ENCODE results near the gene MAP4K4. TPM values are rescaled to one million over a fixed set of nuclear protein-coding genes. Genes with fewer than 3 reads are reported as not detected.
A peak's percentile ranks its signal among the peaks of the same experiment; 100 is the strongest.

The MAP4K4 gene
- polyA plus RNA-seq, 3 donors = 5.3 to 66.9 (median 8.7) TPM

GRCh38 chr2:101852824-101853223 is 155.3 kb downstream of the MAP4K4 start:
- H3K9me3 ChIP-seq (replicated peaks in 1 of 2; ENCODE audit: control insufficient read depth in 1 of 2, insufficient read depth in 1 of 2, low read length in 2 of 2) = no peaks in the 10 kb centered on the region
- H3K36me3 ChIP-seq (replicated peaks in 1 of 2; ENCODE audit: control insufficient read depth in 1 of 2, insufficient read depth in 2 of 2, low read length in 2 of 2) = peaks cover 78 to 99% of the 10 kb centered on the region in 2 donors
- no peak for TF ChIP-seq CTCF (IDR thresholded peaks at IDR 0.05)
- no peaks in the 10 kb centered on the region for H3K4me1 ChIP-seq (ENCODE audit: control insufficient read depth in 1 of 2, insufficient read depth in 2 of 2, low read length in 2 of 2)
- intact Hi-C loops (cut with micrococcal nuclease) = no loop called here
- no peaks in the 10 kb centered on the region for H3K9me3 Mint-ChIP-seq
- no peak for DNase-seq
- no peaks in the 10 kb centered on the region for H3K27me3 Mint-ChIP-seq (ENCODE audit: low read depth in 3 of 3)
- no peaks in the 10 kb centered on the region for H3K27me3 ChIP-seq (ENCODE audit: control insufficient read depth in 2 of 2, insufficient read depth in 2 of 2, low read length in 2 of 2)
- no peak overlapping the region for H3K27ac ChIP-seq (ENCODE audit: low read depth in 1 of 2, low read length in 2 of 2)
- peaks cover 72 to 89% of the 10 kb centered on the region in 2 donors for H3K36me3 Mint-ChIP-seq
- H3K9ac ChIP-seq (ENCODE audit: insufficient read depth, low read length, poor library complexity, severe bottlenecking) = no peak overlapping the region
- H3K79me2 ChIP-seq (ENCODE audit: insufficient read depth, low read length) = no peaks in the 10 kb centered on the region
- H2AFZ ChIP-seq (ENCODE audit: insufficient read depth, low read depth, low read length, poor library complexity, severe bottlenecking) = no peak overlapping the region
- no peak overlapping the region for H3K4me2 ChIP-seq (replicated peaks; ENCODE audit: extremely low read depth, low read length, poor library complexity, severe bottlenecking)
- H3K4me3 ChIP-seq (replicated peaks in 1 of 3; ENCODE audit: low read depth in 2 of 3, low read length in 3 of 3) = no peak overlapping the region
- no peak overlapping the region for H3K4me3 Mint-ChIP-seq
- H4K20me1 ChIP-seq (ENCODE audit: insufficient read depth, low read length) = peaks cover 65% of the 10 kb centered on the region
- no peak overlapping the region for H3K27ac Mint-ChIP-seq
- WGBS (ENCODE audit: insufficient coverage) = no CpG with 5 or more reads among the region's 2 CpGs
- H3K4me1 Mint-ChIP-seq = peaks cover 4% of the 10 kb centered on the region

GRCh38 chr2:101854877-101855276 is 157.4 kb downstream of the MAP4K4 start:
- intact Hi-C loops (cut with micrococcal nuclease) = no loop called here
- no peak for DNase-seq
- H3K4me3 ChIP-seq (replicated peaks in 1 of 3; ENCODE audit: low read depth in 2 of 3, low read length in 3 of 3) = no peak overlapping the region
- H3K4me2 ChIP-seq (replicated peaks; ENCODE audit: extremely low read depth, low read length, poor library complexity, severe bottlenecking) = no peak overlapping the region
- peaks cover 4% of the 10 kb centered on the region for H3K4me1 Mint-ChIP-seq
- H3K27me3 ChIP-seq (ENCODE audit: control insufficient read depth in 2 of 2, insufficient read depth in 2 of 2, low read length in 2 of 2) = no peaks in the 10 kb centered on the region
- H3K9me3 ChIP-seq (replicated peaks in 1 of 2; ENCODE audit: control insufficient read depth in 1 of 2, insufficient read depth in 1 of 2, low read length in 2 of 2) = no peaks in the 10 kb centered on the region
- peaks cover 80 to 100% of the 10 kb centered on the region in 2 donors for H3K36me3 ChIP-seq (replicated peaks in 1 of 2; ENCODE audit: control insufficient read depth in 1 of 2, insufficient read depth in 2 of 2, low read length in 2 of 2)
- H3K36me3 Mint-ChIP-seq = peaks cover 80 to 91% of the 10 kb centered on the region in 2 donors
- no peaks in the 10 kb centered on the region for H3K4me1 ChIP-seq (ENCODE audit: control insufficient read depth in 1 of 2, insufficient read depth in 2 of 2, low read length in 2 of 2)
- 96% methylated on average over 4 of the region's 4 CpGs for WGBS (ENCODE audit: insufficient coverage)
- no peaks in the 10 kb centered on the region for H3K79me2 ChIP-seq (ENCODE audit: insufficient read depth, low read length)
- H3K27ac Mint-ChIP-seq = peak overlapping the region in 4 of 7 donors; percentile 7 to 55 (median 28)
- H2AFZ ChIP-seq (ENCODE audit: insufficient read depth, low read depth, low read length, poor library complexity, severe bottlenecking) = no peak overlapping the region
- no peak overlapping the region for H3K9ac ChIP-seq (ENCODE audit: insufficient read depth, low read length, poor library complexity, severe bottlenecking)
- peaks cover 70% of the 10 kb centered on the region for H4K20me1 ChIP-seq (ENCODE audit: insufficient read depth, low read length)
- no peaks in the 10 kb centered on the region for H3K27me3 Mint-ChIP-seq (ENCODE audit: low read depth in 3 of 3)
- H3K4me3 Mint-ChIP-seq = no peak overlapping the region
- TF ChIP-seq CTCF (IDR thresholded peaks at IDR 0.05) = no peak
- no peaks in the 10 kb centered on the region for H3K9me3 Mint-ChIP-seq
- no peak overlapping the region for H3K27ac ChIP-seq (ENCODE audit: low read depth in 1 of 2, low read length in 2 of 2)
